HG03108 (cell line): Measurements from ENCODE around the gene PDHX.
"Not testable (repeated sequence)": the region's sequence is repeated elsewhere in the genome, so short reads cannot be mapped to it uniquely, and the experiment has no call there.

Experiments used
- ATAC-seq: cut with Tn5 transposase; IDR thresholded peaks from one replicate; pipeline ENCODE4 v1.9.1; 2021; ENCODE audit warnings: moderate library complexity; ENCODE audit not compliant: unreplicated experiment

Gene PDHX

GRCh38 chr11:34910817-34911216 lies 5.6 kb upstream of the PDHX start:
- peak; percentile 40 for ATAC-seq

GRCh38 chr11:34911676-34912075 lies 4.7 kb upstream of the PDHX start:
- ATAC-seq = no peak

- ATAC-seq = not testable (repeated sequence)
Observed at GRCh38 chr11:34913556-34913955, 2.9 kb upstream of the PDHX start.

GRCh38 chr11:34915136-34916014 lies 1.0 kb upstream of the PDHX start:
- ATAC-seq = peak; percentile 3

- ATAC-seq = peak; percentile 18
Observed at GRCh38 chr11:34916843-34917770, 689 bp downstream of the PDHX start.

- no peak for ATAC-seq
Observed at GRCh38 chr11:34921156-34921555, 4.7 kb downstream of the PDHX start.

GRCh38 chr11:34924714-34925113 lies 8.3 kb downstream of the PDHX start:
- ATAC-seq = no peak

- no peak for ATAC-seq
Observed at GRCh38 chr11:34926101-34926830, 9.8 kb downstream of the PDHX start.

GRCh38 chr11:34926831-34927132 lies 10.4 kb downstream of the PDHX start:
- no peak for ATAC-seq

GRCh38 chr11:34928268-34928959 lies 12.0 kb downstream of the PDHX start:
- no peak for ATAC-seq

- ATAC-seq = no peak
Observed at GRCh38 chr11:34928960-34929680, 12.7 kb downstream of the PDHX start.

GRCh38 chr11:34929794-34930763 lies 13.7 kb downstream of the PDHX start:
- ATAC-seq = no peak

- ATAC-seq = no peak
Observed at GRCh38 chr11:34936945-34937629, 20.7 kb downstream of the PDHX start.

- ATAC-seq = no peak
Observed at GRCh38 chr11:34938611-34939010, 22.2 kb downstream of the PDHX start.

GRCh38 chr11:34940026-34940677 lies 23.7 kb downstream of the PDHX start:
- no peak for ATAC-seq

- no peak for ATAC-seq
Observed at GRCh38 chr11:34941688-34942087, 25.3 kb downstream of the PDHX start.

- ATAC-seq = no peak
Observed at GRCh38 chr11:34944692-34945091, 28.3 kb downstream of the PDHX start.

- ATAC-seq = no peak
Observed at GRCh38 chr11:34948696-34949095, 32.3 kb downstream of the PDHX start.
